ENCODE data around the gene CORIN.
"Not testable (repeated sequence)": the region's sequence is repeated elsewhere in the genome, so short reads cannot be mapped to it uniquely, and the experiment has no call there.

CORIN gene

GRCh38 chr4:47771020-47771419 lies 66.8 kb downstream of the CORIN start:
- no peak for DNase-seq (ENCODE audit: low read depth)

- DNase-seq (ENCODE audit: low read depth): not testable (repeated sequence)
Observed at GRCh38 chr4:47767956-47768355, 69.9 kb downstream of the CORIN start.

GRCh38 chr4:47763279-47763678 lies 74.6 kb downstream of the CORIN start:
- no peak for DNase-seq (ENCODE audit: low read depth)

GRCh38 chr4:47762376-47763266 lies 75.2 kb downstream of the CORIN start:
- no peak for DNase-seq (ENCODE audit: low read depth)

- not testable (repeated sequence) for DNase-seq (ENCODE audit: low read depth)
Observed at GRCh38 chr4:47753316-47753715, 84.6 kb downstream of the CORIN start.

GRCh38 chr4:47752214-47752613 lies 85.7 kb downstream of the CORIN start:
- no peak for DNase-seq (ENCODE audit: low read depth)

- no peak for DNase-seq (ENCODE audit: low read depth)
Observed at GRCh38 chr4:47750788-47751187, 87.1 kb downstream of the CORIN start.

GRCh38 chr4:47749858-47750257 lies 88.0 kb downstream of the CORIN start:
- DNase-seq (ENCODE audit: low read depth): no peak

- no peak for DNase-seq (ENCODE audit: low read depth)
Observed at GRCh38 chr4:47749060-47749459, 88.8 kb downstream of the CORIN start.

GRCh38 chr4:47747846-47748494 lies 89.9 kb downstream of the CORIN start:
- DNase-seq (ENCODE audit: low read depth): no peak

GRCh38 chr4:47747211-47747610 lies 90.7 kb downstream of the CORIN start:
- DNase-seq (ENCODE audit: low read depth): no peak

- DNase-seq (ENCODE audit: low read depth): no peak
Observed at GRCh38 chr4:47746122-47746521, 91.7 kb downstream of the CORIN start.

GRCh38 chr4:47744843-47745382 lies 93.0 kb downstream of the CORIN start:
- no peak for DNase-seq (ENCODE audit: low read depth)

GRCh38 chr4:47744253-47744652 lies 93.6 kb downstream of the CORIN start:
- DNase-seq (ENCODE audit: low read depth): no peak

GRCh38 chr4:47741200-47741599 lies 96.7 kb downstream of the CORIN start:
- DNase-seq (ENCODE audit: low read depth): no peak

GRCh38 chr4:47737326-47737725 lies 100.5 kb downstream of the CORIN start:
- DNase-seq (ENCODE audit: low read depth): no peak

GRCh38 chr4:47736555-47736954 lies 101.3 kb downstream of the CORIN start:
- DNase-seq (ENCODE audit: low read depth): no peak

- DNase-seq (ENCODE audit: low read depth): no peak
Observed at GRCh38 chr4:47736146-47736545, 101.7 kb downstream of the CORIN start.

GRCh38 chr4:47733302-47734175 lies 104.3 kb downstream of the CORIN start:
- DNase-seq (ENCODE audit: low read depth): no peak

- DNase-seq (ENCODE audit: low read depth): no peak
Observed at GRCh38 chr4:47731182-47731581, 106.7 kb downstream of the CORIN start.

- DNase-seq (ENCODE audit: low read depth): no peak
Observed at GRCh38 chr4:47729131-47729680, 108.7 kb downstream of the CORIN start.
